H1 (cell line): Measurements from ENCODE around the gene RAB1A. TPM values are rescaled to one million over a fixed set of nuclear protein-coding genes. Genes with fewer than 3 reads are reported as not detected.
A peak's percentile ranks its signal among the peaks of the same experiment; 100 is the strongest.

Experiments
- CTCF ChIA-PET: fragments of 300-600 bp; sonication (Branson Sonifier 250); formaldehyde crosslinking; loops from one replicate; lab custom pipeline; 2021; ENCODE audit not compliant: partially characterized antibody; lab: Charles Lee
- POLR2A ChIA-PET: fragments of 300-600 bp; sonication (Branson Sonifier 250); formaldehyde crosslinking; loops from one replicate; lab custom pipeline; 2021; ENCODE audit warnings: inconsistent platforms; ENCODE audit not compliant: partially characterized antibody; lab: Charles Lee
- DNase-seq, 2 experiments: peaks; one replicate each; pipeline versions ENCODE4 v3.0.0 to v3.0.0-alpha.2; 2010 to 2022; ENCODE audit warnings: low spot score in 2 of 2, low read depth in 1 of 2, mixed read lengths in 1 of 2
- FAIRE-seq: peaks from 2 replicates; lab custom pipeline; 2011; peaks lifted over from hg19 to GRCh38; lab: Jason Lieb, UNC
- H2AFZ ChIP-seq: 2 replicates; pipeline ENCODE4 v1.8.1; 2012; ENCODE audit warnings: low read length, inconsistent platforms
- H2AK5ac ChIP-seq: 2 replicates; pipeline ENCODE4 v1.6.1; 2013; ENCODE audit warnings: low read depth, low read length
- H2BK120ac ChIP-seq: replicated peaks from 2 replicates; pipeline ENCODE3; 2013; ENCODE audit warnings: low read depth, low read length, inconsistent platforms
- H2BK12ac ChIP-seq: 2 replicates; pipeline ENCODE4 v1.6.1; 2013; ENCODE audit warnings: low read depth, low read length
- H2BK15ac ChIP-seq: 2 replicates; pipeline ENCODE4 v1.6.1; 2013; ENCODE audit warnings: low read length
- H2BK20ac ChIP-seq: 2 replicates; pipeline ENCODE4 v1.6.1; 2013; ENCODE audit warnings: low read length
- H2BK5ac ChIP-seq: 2 replicates; pipeline ENCODE4 v1.6.1; 2013; ENCODE audit warnings: low read depth, low read length
- H3K14ac ChIP-seq: 2 replicates; pipeline ENCODE4 v1.6.1; 2013; ENCODE audit warnings: inconsistent platforms; ENCODE audit not compliant: insufficient read length
- H3K18ac ChIP-seq: 2 replicates; pipeline ENCODE4 v1.6.1; 2013; ENCODE audit warnings: low read length; ENCODE audit errors: extremely low read depth
- H3K23ac ChIP-seq: 2 replicates; pipeline ENCODE4 v1.6.1; 2013; ENCODE audit warnings: inconsistent platforms; ENCODE audit not compliant: insufficient read length
- H3K23me2 ChIP-seq: 2 replicates; pipeline ENCODE4 v1.6.1; 2013; ENCODE audit warnings: low read depth, low read length
- H3K27ac ChIP-seq: 2 replicates; pipeline ENCODE4 v1.6.1; 2011; ENCODE audit warnings: low read depth, low read length, inconsistent platforms
- H3K27me3 ChIP-seq, 4 experiments: replicated peaks in 1 of 4; 1 replicate in 1 of 4; 2 replicates in 3 of 4; pipeline versions ENCODE4 v1.6.1 to v1.8.1; 2011 to 2013; ENCODE audit warnings: low read length in 3 of 4, mild to moderate bottlenecking in 3 of 4, inconsistent platforms in 2 of 4, mixed read lengths in 2 of 4, moderate library complexity in 1 of 4; ENCODE audit not compliant: control insufficient read depth in 3 of 4, insufficient read depth in 3 of 4; ENCODE audit errors: extremely low read depth in 1 of 4
- H3K36me3 ChIP-seq, 4 experiments: 2 replicates each; pipeline versions ENCODE4 v1.6.1 to v1.8.1; 2011 to 2013; ENCODE audit warnings: mild to moderate bottlenecking in 4 of 4, low read length in 3 of 4, moderate library complexity in 2 of 4, control low read depth in 1 of 4, inconsistent platforms in 1 of 4; ENCODE audit not compliant: insufficient read depth in 4 of 4, control insufficient read depth in 2 of 4
- H3K4ac ChIP-seq: replicated peaks from 2 replicates; pipeline ENCODE3; 2013; ENCODE audit warnings: low read length, low read depth, mixed read lengths, inconsistent platforms; ENCODE audit not compliant: insufficient read length
- H3K4me1 ChIP-seq, 4 experiments: replicated peaks in 1 of 4; 1 replicate in 1 of 4; 2 replicates in 3 of 4; pipeline versions ENCODE4 v1.6.1 to v1.8.1; 2011 to 2013; ENCODE audit warnings: low read length in 3 of 4, inconsistent platforms in 2 of 4, mixed read lengths in 1 of 4; ENCODE audit not compliant: insufficient read depth in 4 of 4, control insufficient read depth in 3 of 4
- H3K4me2 ChIP-seq, 2 experiments: 2 replicates each; pipeline versions ENCODE4 v1.6.1 to v1.8.1; 2011 to 2013; ENCODE audit warnings: low read depth in 2 of 2, low read length in 2 of 2, control low read depth in 1 of 2, inconsistent platforms in 1 of 2, mild to moderate bottlenecking in 1 of 2; ENCODE audit not compliant: insufficient read depth in 1 of 2
- H3K4me3 ChIP-seq, 4 experiments: fragments of 200-600, 300-600 bp in 1 of 4; sonication (generic), shearing (Covaris generic), sonication (Bioruptor Twin) in 1 of 4; 2 replicates each; pipeline versions ENCODE4 v1.5.1 to v1.8.1; 2011 to 2016; ENCODE audit warnings: low read length in 4 of 4, low read depth in 3 of 4, control low read depth in 2 of 4, inconsistent platforms in 2 of 4, mild to moderate bottlenecking in 2 of 4, mixed read lengths in 1 of 4, moderate library complexity in 1 of 4; ENCODE audit not compliant: insufficient read depth in 2 of 4; ENCODE audit errors: extremely low read depth in 1 of 4
- H3K56ac ChIP-seq: replicated peaks from 2 replicates; pipeline ENCODE3; 2013; ENCODE audit warnings: low read depth, mild to moderate bottlenecking, mixed read lengths, low read length, inconsistent platforms; ENCODE audit not compliant: insufficient read length
- H3K79me1 ChIP-seq: 2 replicates; pipeline ENCODE4 v1.6.1; 2013; ENCODE audit warnings: low read depth, low read length, control low read depth
- H3K79me2 ChIP-seq, 2 experiments: 2 replicates each; pipeline versions ENCODE4 v1.6.1 to v1.8.1; 2012 to 2013; ENCODE audit warnings: low read length in 2 of 2, mild to moderate bottlenecking in 2 of 2, inconsistent platforms in 1 of 2; ENCODE audit not compliant: insufficient read depth in 2 of 2, control insufficient read depth in 1 of 2
- H3K9ac ChIP-seq, 4 experiments: replicated peaks in 1 of 4; 1 replicate in 1 of 4; 2 replicates in 3 of 4; pipeline versions ENCODE4 v1.6.1 to v1.8.1; 2011 to 2013; ENCODE audit warnings: low read depth in 3 of 4, low read length in 3 of 4, control low read depth in 2 of 4, mild to moderate bottlenecking in 2 of 4, moderate library complexity in 2 of 4, inconsistent platforms in 1 of 4; ENCODE audit errors: extremely low read depth in 1 of 4
- H3K9me3 ChIP-seq, 2 experiments: 2 replicates each; pipeline versions ENCODE4 v1.6.1 to v1.8.1; 2012 to 2013; ENCODE audit warnings: mild to moderate bottlenecking in 2 of 2, moderate library complexity in 2 of 2, control low read depth in 1 of 2, inconsistent platforms in 1 of 2, low read depth in 1 of 2, low read length in 1 of 2, mixed read lengths in 1 of 2; ENCODE audit not compliant: insufficient read depth in 2 of 2
- H4K20me1 ChIP-seq, 2 experiments: replicated peaks in 1 of 2; 2 replicates each; pipeline versions ENCODE3 to v1.8.1; 2011 to 2013; ENCODE audit warnings: inconsistent platforms in 2 of 2, low read length in 2 of 2, mild to moderate bottlenecking in 1 of 2; ENCODE audit not compliant: insufficient read depth in 2 of 2, control insufficient read depth in 1 of 2
- H4K5ac ChIP-seq: 2 replicates; pipeline ENCODE4 v1.6.1; 2013; ENCODE audit warnings: low read length, low read depth, mixed read lengths, inconsistent platforms; ENCODE audit not compliant: insufficient read length
- H4K8ac ChIP-seq: 2 replicates; pipeline ENCODE4 v1.8.0; 2013; ENCODE audit warnings: mild to moderate bottlenecking, moderate library complexity, low read length, inconsistent platforms; ENCODE audit not compliant: insufficient read depth; ENCODE audit errors: extremely low read depth
- H4K91ac ChIP-seq: replicated peaks from 2 replicates; pipeline ENCODE3; 2013; ENCODE audit warnings: low read length, mixed read lengths, inconsistent platforms; ENCODE audit not compliant: insufficient read length
- NANOG ChIP-seq: IDR thresholded peaks from 2 replicates; pipeline ENCODE4 v1.6.1; 2011; ENCODE audit warnings: low read length, low read depth, mild to moderate bottlenecking, inconsistent platforms; ENCODE audit not compliant: insufficient read depth, poor library complexity, severe bottlenecking
- RAD21 ChIP-seq, 2 experiments: IDR thresholded peaks in 1 of 2; conservative IDR thresholded peaks in 1 of 2; 2 replicates each; pipeline ENCODE4 v1.6.1; 2011; ENCODE audit warnings: low read depth in 2 of 2, low read length in 2 of 2, improper control_type of control experiment in 1 of 2, inconsistent platforms in 1 of 2, mild to moderate bottlenecking in 1 of 2, moderate library complexity in 1 of 2
- WGBS, 2 experiments: shearing (Covaris generic) in 1 of 2; methylation state at CpG; one replicate each; pipeline versions ENCODE4 v1.1.6 to v1.1.7; 2013 to 2015; ENCODE audit warnings: low lambda C conversion rate in 2 of 2, mixed read lengths in 2 of 2, inconsistent platforms in 1 of 2, low coverage in 1 of 2, missing lambda C conversion rate in 1 of 2; ENCODE audit not compliant: insufficient replicate concordance in 2 of 2, insufficient coverage in 1 of 2, insufficient read length in 1 of 2; ENCODE audit errors: extremely low coverage in 1 of 2, missing lambda C conversion rate in 1 of 2; 5-methylcytosine and 5-hydroxymethylcytosine counted together
- long read RNA-seq, 2 experiments: library from RNA in 1 of 2; library from capped mRNA in 1 of 2; stranded (forward); transcript quantifications; one replicate each; pipeline ENCODE4 v2.0.0, GENCODE V29; 2021; ENCODE audit warnings: inconsistent platforms in 1 of 2
- polyA minus RNA-seq, 3 experiments: library from RNA; depleted of rRNA, polyadenylated mRNA; stranded (reverse); fragments of >200 nt; gene quantifications; 1 replicate in 2 of 3; 2 replicates in 1 of 3; pipeline ENCODE4 v1.2.3, GENCODE V29; 2011
- polyA plus RNA-seq, 7 experiments: library from polyadenylated mRNA; depleted of rRNA in 3 of 7; stranded (reverse) in 5 of 7; unstranded in 2 of 7; fragments of >200 nt in 5 of 7; fragments of 200-250 nt in 2 of 7; gene quantifications; 1 replicate in 5 of 7; 2 replicates in 1 of 7; 4 replicates in 1 of 7; pipeline versions ENCODE4 v1.2.1 to v1.2.3, GENCODE V29; 2011 to 2013; ENCODE audit warnings: missing spikeins in 2 of 7, mixed read lengths in 2 of 7
- total RNA-seq: library from RNA; stranded (reverse); fragmentation: NEBNext Ultra II Directional; extraction: Animal tissue kit (Norgen Biotek cat#: 25700); gene quantifications from 2 replicates; pipeline ENCODE4 v1.2.1, GENCODE V29; 2021

Gene RAB1A
- total RNA-seq (119 and 120 TPM in 2 replicates), polyA plus RNA-seq (2011; rRNA removed) (40.6 and 77.9 TPM in 2 replicates), polyA minus RNA-seq (2011; rRNA and poly(A)+ RNA removed) (38.1 and 55.0 TPM in 2 replicates)
- polyA plus RNA-seq (2011; cell fraction: cytosol; rRNA removed) = 89.3 TPM
- polyA plus RNA-seq (2011; cell fraction: nucleus; rRNA removed) = 16.5 TPM
- polyA plus RNA-seq (2012, experiment 1 of 2) = 96.8 to 146 TPM (median 100 TPM) in 4 replicates
- polyA plus RNA-seq (2012, experiment 2 of 2) = 13.5 TPM
- 82.1 TPM for polyA plus RNA-seq (2013, experiment 1 of 2)
- 83.0 TPM for polyA plus RNA-seq (2013, experiment 2 of 2)
- 35.7 TPM for polyA minus RNA-seq (2011; cell fraction: cytosol; rRNA and poly(A)+ RNA removed)
- 27.6 TPM for polyA minus RNA-seq (2011; cell fraction: nucleus; rRNA and poly(A)+ RNA removed)
- long read RNA-seq, experiment 1, transcript RAB1A-203 (6 exons, 2,447 nt) = major isoform, 84 of 185 reads
- long read RNA-seq, experiment 1, partial matches to known transcripts = 63 of 185 reads
- long read RNA-seq, experiment 1, other reads (novel, unspliced or antisense) = 38 of 185 reads
- long read RNA-seq, experiment 2, transcript RAB1A-203 (6 exons, 2,447 nt) = major isoform, 249 of 267 reads
- long read RNA-seq, experiment 2, partial matches to known transcripts = 6 of 267 reads
- long read RNA-seq, experiment 2, other reads (novel, unspliced or antisense) = 9 of 267 reads

GRCh38 chr2:65129826-65130663 lies at the start of gene RAB1A:
Gene RAB1A (minus strand): TSS chr2:65130106. CDS start chr2:65129915, 191 bp downstream.
- H2AFZ ChIP-seq = peak within 1 kb of the TSS; percentile 74; the same call in 1 of the 2 replicates
- H4K91ac ChIP-seq = peak within 1 kb of the TSS; percentile 74
- no peak within 1 kb of the TSS for H3K23ac ChIP-seq
- H3K56ac ChIP-seq = peak within 1 kb of the TSS; percentile 84
- H3K79me1 ChIP-seq = no peaks in the 10 kb centered on the region
- no peaks in the 10 kb centered on the region for H3K36me3 ChIP-seq
- ChIA-PET CTCF (interaction anchor here (0.5 to 1.7 kb wide), 9 partner anchors 14 to 66 kb away, joined by 3 to 6 read pairs (median 3); no protein-coding TSS in a partner anchor), POLR2A (interaction anchor here (0.6 to 2.6 kb wide), 12 partner anchors 8 to 97 kb away, joined by 3 to 19 read pairs (median 4); partner anchors contain the start of genes ACTR2 and CEP68)
- H4K20me1 ChIP-seq = peaks cover 5 to 7% of the 10 kb centered on the region in 2 experiments
- H3K18ac ChIP-seq = peak within 1 kb of the TSS; percentile 95
- FAIRE-seq = no peak
- H3K23me2 ChIP-seq = peaks cover 5% of the 10 kb centered on the region; the same call in 1 of the 2 replicates
- WGBS, 2 experiments = 1% methylated on average over 32 of the region's 76 CpGs; no CpG with 5 or more reads in 1 of the 2 experiments
- H3K4me3 ChIP-seq = peak within 1 kb of the TSS; percentile 90 to 92 (median 90)
- H3K27me3 ChIP-seq = no peaks in the 10 kb centered on the region
- peak within 1 kb of the TSS; percentile 89 to 95 for H3K4me2 ChIP-seq
- H3K79me2 ChIP-seq = peaks cover 12 to 44% of the 10 kb centered on the region in 2 experiments
- H2BK15ac ChIP-seq = peak within 1 kb of the TSS; percentile 36
- H4K8ac ChIP-seq = peak within 1 kb of the TSS; percentile 98; the same call in 1 of the 2 replicates
- peak; percentile 95 to 100 for DNase-seq
- no peak within 1 kb of the TSS for H2BK20ac ChIP-seq
- peak within 1 kb of the TSS; percentile 68; the same call in 1 of the 2 replicates for H2BK12ac ChIP-seq
- peaks cover 0 to 5% (median 3%) of the 10 kb centered on the region in 4 experiments; a peak in 4 of 7 replicates for H3K4me1 ChIP-seq
- peak within 1 kb of the TSS; percentile 94 for H2BK5ac ChIP-seq
- no peaks in the 10 kb centered on the region for H3K9me3 ChIP-seq
- H3K4ac ChIP-seq = peak within 1 kb of the TSS; percentile 46
- peak within 1 kb of the TSS; percentile 84 for H4K5ac ChIP-seq
- H3K14ac ChIP-seq = no peak within 1 kb of the TSS
- H2BK120ac ChIP-seq = no peak within 1 kb of the TSS
- peak within 1 kb of the TSS; percentile 90 to 92 (median 90) for H3K9ac ChIP-seq
- peak within 1 kb of the TSS; percentile 83 for H3K27ac ChIP-seq
- peak within 1 kb of the TSS; percentile 24; the same call in 1 of the 2 replicates for H2AK5ac ChIP-seq
- TF ChIP-seq RAD21 (IDR thresholded peaks at IDR 0.05 in 1 of 2, conservative IDR thresholded peaks at IDR 0.05 in 1 of 2; ENCODE audit: low read depth in 2 of 2, low read length in 2 of 2) = peak in 1 of 2 experiments; percentile 44; a peak in 2 of 4 replicates
- no peak for TF ChIP-seq NANOG
